HCT116 (cell line): ENCODE measurements around the gene EYA2. TPM values are rescaled to one million over a fixed set of nuclear protein-coding genes. Genes with fewer than 3 reads are reported as not detected.

Experiments used
- ATAC-seq: fragments of 200-7000 bp; cut with Tn5 transposase; 2 replicates; pipeline ENCODE4 v1.9.1; 2020; ENCODE audit warnings: mild to moderate bottlenecking, moderate library complexity
- BruUV-seq: library from RNA; stranded (reverse); fragments of 400-500 nt; replicated peaks from 2 replicates; lab custom pipeline; 2021; lab: Mats Ljungman, UMichigan
- CTCF ChIA-PET: fragments of 300-600 bp; sonication (Branson Sonifier 250); formaldehyde crosslinking; loops from one replicate; lab custom pipeline; 2021; ENCODE audit warnings: antibody characterized with exemption; lab: Charles Lee
- POLR2A ChIA-PET: fragments of 300-600, 350-600 bp; sonication (Branson Sonifier 250); formaldehyde crosslinking; loops from one replicate; lab custom pipeline; 2021; ENCODE audit warnings: antibody characterized with exemption; lab: Charles Lee
- RAD21 ChIA-PET, 2 experiments: fragments of 300-600 bp; sonication (Branson Sonifier 250); formaldehyde crosslinking; loops; one replicate each; lab custom pipeline; 2023; ENCODE audit warnings: low total read pairs in 2 of 2; ENCODE audit not compliant: uncharacterized antibody in 2 of 2, unreplicated experiment in 2 of 2, low non-redundant PET in 1 of 2; lab: Charles Lee
- DNase-seq: peaks from one replicate; pipeline ENCODE4 v3.0.0-alpha.2; 2010; ENCODE audit warnings: low read depth, low spot score
- H2AFZ ChIP-seq: fragments of 200-600 bp; shearing (Covaris generic), sonication (generic); 2 replicates; pipeline ENCODE4 v1.6.1; 2017; ENCODE audit warnings: low read depth, mixed run types, mixed read lengths, antibody characterized with exemption, low read length; ENCODE audit not compliant: poor library complexity, severe bottlenecking
- H3K27ac ChIP-seq: 2 replicates; pipeline ENCODE4 v1.5.1; 2012; ENCODE audit warnings: low read depth, low read length
- H3K27me3 ChIP-seq: fragments of 200-600 bp; sonication (generic); 2 replicates; pipeline ENCODE4 v1.6.1; 2016; ENCODE audit warnings: mixed run types, low read length, mixed read lengths; ENCODE audit not compliant: insufficient read depth
- H3K36me3 ChIP-seq, 2 experiments: fragments of 200-500 bp in 1 of 2; fragments of 200-600 bp in 1 of 2; sonication (Bioruptor generic) in 1 of 2; sonication (generic) in 1 of 2; 2 replicates each; pipeline versions ENCODE4 v1.5.1 to v1.6.1; 2014 to 2016; ENCODE audit warnings: low read length in 2 of 2, inconsistent platforms in 1 of 2, mixed read lengths in 1 of 2, mixed run types in 1 of 2; ENCODE audit not compliant: insufficient read depth in 2 of 2, control insufficient read depth in 1 of 2
- H3K4me1 ChIP-seq, 2 experiments: fragments of 200-600 bp in 1 of 2; sonication (generic) in 1 of 2; 2 replicates each; pipeline versions ENCODE4 v1.5.1 to v1.6.1; 2012 to 2017; ENCODE audit warnings: low read length in 2 of 2, inconsistent platforms in 1 of 2, mild to moderate bottlenecking in 1 of 2, mixed read lengths in 1 of 2, mixed run types in 1 of 2, moderate library complexity in 1 of 2; ENCODE audit not compliant: insufficient read depth in 2 of 2, control insufficient read depth in 1 of 2
- H3K4me2 ChIP-seq: fragments of 200-600 bp; sonication (generic); 2 replicates; pipeline ENCODE4 v1.6.1; 2017; ENCODE audit warnings: mixed run types, low read length, mixed read lengths
- H3K4me3 ChIP-seq, 2 experiments: fragments of 200-600 bp in 1 of 2; sonication (generic) in 1 of 2; replicated peaks in 1 of 2; 2 replicates each; pipeline ENCODE4 v1.5.1; 2011 to 2016; ENCODE audit warnings: low read length in 2 of 2, control low read depth in 1 of 2, low read depth in 1 of 2, mild to moderate bottlenecking in 1 of 2, mixed read lengths in 1 of 2, mixed run types in 1 of 2
- H3K79me2 ChIP-seq: fragments of 200-600 bp; sonication (generic); 2 replicates; pipeline ENCODE4 v1.6.1; 2017; ENCODE audit warnings: mild to moderate bottlenecking, mixed run types, low read length, moderate library complexity, mixed read lengths; ENCODE audit not compliant: insufficient read depth
- H3K9ac ChIP-seq: fragments of 200-600 bp; sonication (generic); 2 replicates; pipeline ENCODE4 v1.6.1; 2016; ENCODE audit warnings: low read length, mixed read lengths
- H3K9me2 ChIP-seq: fragments of 200-600 bp; sonication (generic), shearing (Covaris generic); 2 replicates; pipeline ENCODE4 v1.6.1; 2017; ENCODE audit warnings: mixed run types, mild to moderate bottlenecking, moderate library complexity; ENCODE audit not compliant: insufficient read depth
- H3K9me3 ChIP-seq, 2 experiments: fragments of 200-500 bp in 1 of 2; fragments of 200-600 bp in 1 of 2; sonication (Bioruptor generic) in 1 of 2; sonication (generic) in 1 of 2; 2 replicates each; pipeline ENCODE4 v1.6.1; 2014 to 2017; ENCODE audit warnings: low read length in 2 of 2, mixed read lengths in 2 of 2, inconsistent platforms in 1 of 2, low read depth in 1 of 2, mild to moderate bottlenecking in 1 of 2, mixed run types in 1 of 2, moderate library complexity in 1 of 2; ENCODE audit not compliant: control insufficient read depth in 1 of 2, insufficient read depth in 1 of 2
- H4K20me1 ChIP-seq: fragments of 200-600 bp; sonication (generic), shearing (Covaris generic); 2 replicates; pipeline ENCODE4 v1.6.1; 2017; ENCODE audit warnings: mixed run types, mild to moderate bottlenecking, moderate library complexity; ENCODE audit not compliant: insufficient read depth
- CEBPB ChIP-seq: IDR thresholded peaks from 2 replicates; pipeline ENCODE4 v1.6.1; 2012; ENCODE audit warnings: low read depth
- CTCF ChIP-seq, 3 experiments: fragments of 200-600 bp in 1 of 3; sonication (generic) in 1 of 3; IDR thresholded peaks in 2 of 3; conservative IDR thresholded peaks in 1 of 3; 2 replicates each; pipeline ENCODE4 v1.5.1; 2012 to 2017; ENCODE audit warnings: low read depth in 2 of 3, low read length in 2 of 3, antibody characterized with exemption in 1 of 3, borderline replicate concordance in 1 of 3, control low read depth in 1 of 3, mild to moderate bottlenecking in 1 of 3, mixed read lengths in 1 of 3, mixed run types in 1 of 3, moderate library complexity in 1 of 3; ENCODE audit not compliant: insufficient read depth in 1 of 3
- EZH2phosphoT487 ChIP-seq: fragments of 200-600 bp; IDR thresholded peaks from 2 replicates; pipeline ENCODE4 v1.6.1; 2018; ENCODE audit warnings: antibody characterized with exemption, borderline replicate concordance
- JUND ChIP-seq: IDR thresholded peaks from 2 replicates; pipeline ENCODE4 v1.6.1; 2012
- POLR2AphosphoS5 ChIP-seq: IDR thresholded peaks from 2 replicates; pipeline ENCODE4 v1.6.1; 2011; ENCODE audit warnings: mild to moderate bottlenecking, low read depth, low read length, moderate library complexity
- REST ChIP-seq: IDR thresholded peaks from 2 replicates; pipeline ENCODE4 v1.6.1; 2012; ENCODE audit warnings: low read depth
- SP1 ChIP-seq: IDR thresholded peaks from 2 replicates; pipeline ENCODE4 v1.6.1; 2012; ENCODE audit warnings: low read depth
- intact Hi-C: fragments of 100-400 bp; cut with micrococcal nuclease; formaldehyde crosslinking; loops from 2 replicates; pipeline ENCODE4 v1.10.0; 2022
- total RNA-seq: library from RNA; stranded (reverse); gene quantifications from one replicate; pipeline ENCODE4 v1.2.1, GENCODE V29; 2021; ENCODE audit not compliant: unreplicated experiment
- TF ChIP-seq, protein P1 (sequence below): IDR thresholded peaks from 2 replicates; pipeline ENCODE4 v1.6.1; 2012
- TF ChIP-seq, protein P2 (sequence below): IDR thresholded peaks from 2 replicates; pipeline ENCODE4 v1.6.1; 2012

Gene EYA2
- total RNA-seq, 1 experiment from 2014 or later, result not detected

GRCh38 chr20:47117371-47117770, 222.7 kb downstream of the EYA2 start:
- H3K27me3 ChIP-seq, result no peaks in the 10 kb centered on the region
- no peak for DNase-seq
- no peaks in the 10 kb centered on the region for H3K9me2 ChIP-seq
- no peak overlapping the region for H3K4me2 ChIP-seq
- no peak overlapping the region for H3K27ac ChIP-seq
- RAD21 ChIA-PET, result no interaction called here
- H3K4me1 ChIP-seq, result no peaks in the 10 kb centered on the region
- POLR2A ChIA-PET, result no interaction called here
- H3K36me3 ChIP-seq, result no peaks in the 10 kb centered on the region
- H3K4me3 ChIP-seq, result no peak overlapping the region
- no peak overlapping the region for H2AFZ ChIP-seq
- no peak for ATAC-seq
- CTCF ChIA-PET, result no interaction called here
- TF ChIP-seq SP1 (no peak), POLR2AphosphoS5 (no peak), CEBPB (no peak), JUND (no peak), EZH2phosphoT487 (no peak)
- TF ChIP-seq, protein P1, sequence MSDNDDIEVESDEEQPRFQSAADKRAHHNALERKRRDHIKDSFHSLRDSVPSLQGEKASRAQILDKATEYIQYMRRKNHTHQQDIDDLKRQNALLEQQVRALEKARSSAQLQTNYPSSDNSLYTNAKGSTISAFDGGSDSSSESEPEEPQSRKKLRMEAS, result no peak
- TF ChIP-seq, all 23 proteins: peak for 0
- Histone ChIP-seq H3K79me2 (no peaks in the 10 kb centered on the region), H3K9ac (no peak overlapping the region), H3K9me3 (no peaks in the 10 kb centered on the region), H4K20me1 (no peaks in the 10 kb centered on the region)
- intact Hi-C loops, result no loop called here
- no TSS peak for BruUV-seq

- no peak overlapping the region for H3K4me3 ChIP-seq
- ChIA-PET RAD21 (no interaction called here), POLR2A (no interaction called here), CTCF (no interaction called here)
- H3K9me3 ChIP-seq, result no peaks in the 10 kb centered on the region
- no peaks in the 10 kb centered on the region for H4K20me1 ChIP-seq
- H3K9ac ChIP-seq, result no peak overlapping the region
- intact Hi-C loops, result no loop called here
- no peaks in the 10 kb centered on the region for H3K4me1 ChIP-seq
- H3K9me2 ChIP-seq, result no peaks in the 10 kb centered on the region
- H3K27ac ChIP-seq, result no peak overlapping the region
- H2AFZ ChIP-seq, result no peak overlapping the region
- TF ChIP-seq, protein P2, sequence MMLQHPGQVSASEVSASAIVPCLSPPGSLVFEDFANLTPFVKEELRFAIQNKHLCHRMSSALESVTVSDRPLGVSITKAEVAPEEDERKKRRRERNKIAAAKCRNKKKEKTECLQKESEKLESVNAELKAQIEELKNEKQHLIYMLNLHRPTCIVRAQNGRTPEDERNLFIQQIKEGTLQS, result no peak
- no peak for TF ChIP-seq CTCF (IDR thresholded peaks at IDR 0.05 in 2 of 3, conservative IDR thresholded peaks at IDR 0.05 in 1 of 3; ENCODE audit: borderline replicate concordance in 1 of 3, insufficient read depth in 1 of 3, low read depth in 2 of 3, low read length in 2 of 3)
- TF ChIP-seq REST, result no peak
- no peaks in the 10 kb centered on the region for H3K36me3 ChIP-seq
- H3K4me2 ChIP-seq, result no peak overlapping the region
- ATAC-seq (no peak), DNase-seq (no peak)
- no peaks in the 10 kb centered on the region for H3K79me2 ChIP-seq
- H3K27me3 ChIP-seq, result no peaks in the 10 kb centered on the region
- BruUV-seq, result no TSS peak
Observed at GRCh38 chr20:47117773-47118172, 223.1 kb downstream of the EYA2 start.
